Activated CD4-positive, CD25-positive, alpha-beta regulatory T cell treated with anti-CD3 and anti-CD28 coated beads, Interleukin-2, amount 50 U/mL, for 24 hours (primary cell): Measurements from ENCODE around the gene KCNS1.

Experiments
- ATAC-seq, 2 donors: fragments of 150-1000 bp; cut with Tn5 transposase; one replicate each; pipeline ENCODE4 v1.10.0; 2021; ENCODE audit warnings: mild to moderate bottlenecking in 1 of 2, moderate library complexity in 1 of 2

KCNS1 gene

DNA sequence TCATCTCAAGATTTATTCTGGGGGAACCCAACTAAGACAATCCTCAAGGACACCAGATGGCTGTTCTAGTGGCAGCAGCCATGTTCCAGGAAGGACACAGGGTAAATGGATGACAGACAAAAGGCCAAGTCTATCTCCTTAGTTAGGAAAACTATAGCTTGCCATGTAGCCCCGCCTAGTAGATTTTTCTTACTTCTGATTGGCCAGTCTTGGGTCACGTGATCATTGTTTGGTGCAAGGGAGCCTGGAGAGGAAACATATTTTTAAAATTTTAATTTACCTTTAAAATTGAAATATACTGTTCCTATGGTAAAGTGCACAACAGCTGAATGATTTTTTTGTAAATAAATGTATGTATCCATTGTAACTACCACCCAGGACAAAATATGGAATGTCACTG, 4.4 kb upstream of the KCNS1 start:
- ATAC-seq: no peak

DNA sequence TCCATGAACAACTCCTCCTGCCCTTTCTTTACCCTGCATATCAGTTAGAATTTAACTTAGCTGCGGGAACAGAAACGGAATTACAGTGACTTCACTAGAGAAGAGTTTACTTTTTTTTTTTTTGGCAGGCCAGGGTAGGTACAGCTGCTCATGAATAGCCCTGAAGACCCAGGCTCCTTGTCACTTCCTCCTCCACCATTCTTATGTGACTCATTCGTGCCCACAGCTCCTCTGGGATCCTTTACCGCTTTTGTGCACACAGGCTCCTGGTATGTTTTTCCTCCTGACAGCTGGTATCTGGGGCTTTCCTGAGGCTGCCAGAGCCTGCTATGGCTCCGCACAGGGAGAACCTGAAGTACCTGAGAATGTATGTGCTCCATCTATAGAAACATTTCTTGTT, 3.9 kb upstream of the KCNS1 start:
- ATAC-seq: no peak

GRCh38 chr20:45103072-45103471, 2.1 kb upstream of the KCNS1 start:
- ATAC-seq: no peak

GRCh38 chr20:45101333-45101850, 465 bp upstream of the KCNS1 start:
- no peak for ATAC-seq

GRCh38 chr20:45098103-45098773, 2.7 kb downstream of the KCNS1 start:
- ATAC-seq: peak in 1 of 2 donors; percentile 12

DNA sequence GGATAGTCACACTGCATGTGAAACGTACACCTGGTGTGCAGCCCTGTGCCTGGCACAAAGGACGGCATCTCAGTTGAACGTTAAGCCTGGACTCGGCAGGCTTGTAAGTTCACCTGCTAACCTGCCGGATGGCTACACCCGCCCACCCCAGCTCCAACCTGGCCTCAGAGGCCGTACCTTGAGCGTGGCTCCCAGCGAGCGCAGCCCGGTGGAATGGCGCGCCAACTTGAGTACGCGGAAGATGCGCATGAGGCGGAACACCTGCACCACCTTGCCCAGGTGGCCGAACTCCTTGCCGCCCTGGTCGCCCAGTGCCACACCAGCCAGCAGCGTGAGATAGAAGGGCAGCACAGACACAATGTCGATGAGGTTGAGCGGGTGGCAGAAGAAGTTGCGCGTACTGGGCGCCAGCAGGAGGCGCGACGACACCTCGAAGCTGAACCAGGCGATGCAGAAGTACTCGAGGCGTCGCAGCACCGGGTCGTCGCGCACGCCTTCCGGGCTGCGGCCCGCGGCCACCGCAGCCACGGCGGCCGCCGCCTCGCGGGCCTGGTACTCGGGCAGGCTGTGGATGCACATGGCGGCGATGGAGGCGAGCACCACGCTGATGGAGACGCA, 3.3 kb downstream of the KCNS1 start:
- peak; percentile 29 to 41 for ATAC-seq

GRCh38 chr20:45096781-45097180, 4.1 kb downstream of the KCNS1 start:
- no peak for ATAC-seq

DNA sequence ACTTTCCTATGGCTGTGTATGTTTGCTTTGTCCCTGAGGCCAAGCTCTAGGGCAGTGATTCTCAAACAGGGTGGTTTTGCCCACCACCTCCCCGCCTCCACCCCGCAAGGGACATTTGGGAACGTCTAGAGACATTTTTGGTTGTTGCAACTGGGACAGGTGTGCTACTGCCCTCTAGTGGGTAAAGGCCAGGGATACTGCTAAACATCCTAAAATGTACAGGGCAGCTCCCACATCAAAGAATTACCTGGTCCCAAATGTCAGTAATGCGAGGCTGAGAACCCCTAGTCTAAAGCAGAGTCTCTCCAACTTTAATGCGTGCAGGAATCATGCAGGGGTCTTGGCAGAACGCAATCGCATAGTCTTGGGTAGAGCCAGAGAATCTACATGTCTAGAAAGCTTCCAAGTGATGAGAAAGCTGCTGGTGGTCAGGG, 5.1 kb downstream of the KCNS1 start:
- ATAC-seq: peak; percentile 51

DNA sequence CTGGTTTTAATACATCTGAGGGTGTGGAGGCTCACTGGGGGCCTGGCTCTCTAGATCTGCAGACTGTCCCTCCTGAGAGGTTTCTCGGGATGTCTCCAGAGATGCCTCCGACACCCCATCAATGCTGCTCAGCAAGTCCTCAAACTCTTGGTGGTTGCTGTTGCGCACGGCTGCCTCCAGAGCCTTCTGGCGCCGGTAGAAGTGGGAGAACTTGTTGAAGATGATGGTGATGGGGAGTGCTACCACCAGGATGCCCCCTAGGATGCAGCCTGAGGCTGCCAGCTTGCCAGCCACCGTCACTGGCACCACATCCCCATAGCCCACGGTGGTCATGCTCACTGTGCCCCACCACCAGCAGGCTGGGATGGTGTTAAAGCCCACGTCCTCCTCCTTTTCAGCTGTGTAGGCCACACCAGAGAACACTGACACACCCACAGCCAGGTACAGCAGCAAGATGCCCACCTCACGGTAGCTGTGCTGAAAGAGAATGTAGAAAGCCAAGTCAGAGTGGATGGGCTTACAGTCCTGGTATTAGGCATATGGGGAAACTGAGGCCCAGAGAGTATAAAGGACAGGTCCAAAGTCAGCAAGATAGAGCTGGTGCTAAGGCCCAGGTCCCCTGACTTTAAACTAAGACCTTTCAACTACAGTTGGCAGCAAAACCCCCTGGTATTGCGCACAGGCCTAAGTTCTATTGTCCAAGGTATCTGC, 5.9 kb downstream of the KCNS1 start:
- no peak for ATAC-seq

DNA sequence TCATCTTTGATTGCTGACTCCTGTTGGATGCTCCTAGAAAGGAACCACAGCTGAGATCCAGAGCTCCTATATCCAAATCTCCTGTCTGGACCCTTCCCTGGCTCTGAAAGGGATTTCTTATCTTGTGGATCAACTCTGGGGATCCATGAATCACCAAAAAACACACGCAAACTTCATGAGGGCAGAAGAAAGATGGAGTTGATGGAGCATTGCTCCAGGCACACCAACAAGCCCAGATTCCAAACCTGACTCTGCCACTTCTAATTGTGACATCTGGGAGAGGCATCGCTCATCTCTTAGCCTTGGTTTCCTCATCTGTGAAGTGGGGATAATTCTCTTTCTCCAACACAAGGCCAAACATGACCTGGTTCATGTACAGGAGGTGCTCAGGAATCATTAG, 6.7 kb downstream of the KCNS1 start:
- ATAC-seq: no peak

DNA sequence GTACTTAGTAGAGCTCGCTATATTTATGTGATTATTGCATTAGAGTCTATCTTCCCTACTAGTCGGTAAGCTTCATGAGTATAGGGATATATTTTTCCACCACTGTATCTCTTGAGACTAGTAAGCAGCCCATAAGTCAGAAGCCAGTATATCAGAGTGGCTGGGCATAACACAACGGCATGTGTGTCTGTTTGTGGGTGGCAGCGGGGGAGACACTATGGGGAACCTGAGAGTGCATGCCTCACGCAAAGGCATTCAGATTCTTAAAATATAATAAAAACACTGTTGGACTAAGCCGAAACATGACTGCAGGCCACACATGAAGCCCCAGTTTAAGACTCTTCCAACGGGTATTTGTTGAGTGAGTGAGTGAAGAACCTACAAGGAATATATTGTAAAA, 8.0 kb downstream of the KCNS1 start:
- ATAC-seq: no peak

DNA sequence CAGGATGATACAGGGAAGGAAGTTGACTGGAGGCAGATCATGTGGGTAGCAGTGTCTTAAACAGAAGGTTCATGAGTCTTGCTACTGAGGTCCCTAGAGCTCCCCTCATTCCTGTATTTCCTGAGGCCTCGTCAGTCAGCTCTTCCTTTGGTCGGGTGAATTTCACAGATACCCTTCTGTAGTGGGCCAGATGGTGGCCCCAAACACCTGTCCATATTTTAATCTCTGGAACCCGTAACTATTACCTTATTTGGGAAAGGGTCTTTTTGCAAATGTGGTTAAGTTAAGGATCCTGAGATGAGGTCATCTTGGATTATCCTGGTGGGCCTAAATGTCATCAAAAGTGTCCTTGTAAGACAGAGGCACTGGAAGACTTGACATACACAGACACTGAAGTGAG, 9.6 kb downstream of the KCNS1 start:
- no peak for ATAC-seq

- ATAC-seq: no peak
These were observed 10.4 kb downstream of the KCNS1 start for GRCh38 chr20:45090481-45090880.

DNA sequence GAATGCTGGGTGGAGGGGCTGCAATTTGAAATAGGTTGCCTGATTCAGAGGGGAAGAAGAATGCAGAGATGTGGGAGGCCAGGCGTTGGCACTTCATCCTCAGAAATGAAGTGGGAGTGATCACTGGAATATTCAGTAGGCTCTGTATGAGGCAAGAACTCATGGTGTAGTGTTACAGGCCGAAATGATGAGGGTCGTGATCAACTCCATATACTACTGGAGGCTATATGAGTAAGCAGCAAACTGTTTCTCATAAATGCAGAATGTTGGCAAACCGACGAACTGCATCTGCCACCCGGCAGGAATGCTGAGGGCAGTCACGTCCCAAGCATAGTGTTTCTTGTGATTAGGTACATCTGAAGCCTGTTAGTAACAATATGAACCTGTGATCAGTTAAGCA, 12.7 kb downstream of the KCNS1 start:
- no peak for ATAC-seq

DNA sequence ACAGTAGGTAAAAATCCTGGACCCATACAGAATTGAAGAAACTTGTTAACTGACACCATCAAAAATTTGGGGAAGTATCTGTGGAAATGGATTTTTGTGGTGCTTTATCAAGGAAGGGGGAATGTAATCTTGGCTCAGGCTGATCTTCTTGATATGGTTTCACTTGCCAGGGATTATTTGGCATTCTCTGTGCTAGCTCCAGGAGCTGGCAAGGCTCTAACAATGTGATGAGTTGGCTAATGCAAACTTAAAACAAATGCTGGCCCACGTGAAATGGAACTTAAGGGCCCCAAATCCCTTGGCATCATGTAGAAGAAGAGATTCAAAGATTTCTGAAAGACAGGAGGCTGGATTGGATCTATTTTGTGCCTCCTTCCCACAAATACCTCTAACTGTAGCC, 13.1 kb downstream of the KCNS1 start:
- no peak for ATAC-seq

DNA sequence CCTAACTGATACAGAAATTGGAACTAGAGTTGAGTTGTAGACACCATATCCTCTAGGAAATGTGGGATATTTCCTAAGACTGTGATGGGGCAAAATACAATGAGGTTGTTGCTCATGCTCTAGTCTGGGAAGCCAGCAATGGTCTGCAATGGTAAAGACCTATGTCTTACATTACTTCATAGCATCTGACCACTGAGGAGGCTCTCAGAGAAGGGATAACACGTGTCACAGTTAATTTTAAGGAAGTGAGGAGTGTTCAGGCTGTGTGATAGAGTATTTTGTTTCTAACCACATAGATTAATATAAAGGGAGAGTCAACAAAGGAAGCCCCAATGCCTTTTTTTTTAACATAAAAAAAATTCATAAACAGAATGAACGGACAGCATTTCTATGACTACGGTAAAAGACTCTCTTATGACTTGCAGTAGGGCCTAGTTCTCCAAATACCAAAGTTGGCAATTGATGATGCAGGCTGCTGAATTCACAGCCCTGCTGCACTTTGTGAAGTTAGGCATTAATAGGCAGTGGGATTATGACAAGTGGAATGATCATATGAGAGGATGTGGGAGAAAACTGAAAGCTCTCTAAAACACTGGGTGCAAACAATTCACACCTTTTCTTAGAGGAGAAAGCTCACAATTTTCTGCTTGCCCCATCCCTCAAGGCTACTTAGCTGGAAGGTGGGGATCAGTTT, 13.7 kb downstream of the KCNS1 start:
- no peak for ATAC-seq

GRCh38 chr20:45085867-45086266, 15.1 kb downstream of the KCNS1 start:
- no peak for ATAC-seq

- no peak for ATAC-seq
These were observed 15.6 kb downstream of the KCNS1 start for GRCh38 chr20:45085289-45085688.

GRCh38 chr20:45083127-45083526, 17.8 kb downstream of the KCNS1 start:
- ATAC-seq: no peak

- ATAC-seq: no peak
These were observed 18.5 kb downstream of the KCNS1 start for GRCh38 chr20:45082468-45082867.

DNA sequence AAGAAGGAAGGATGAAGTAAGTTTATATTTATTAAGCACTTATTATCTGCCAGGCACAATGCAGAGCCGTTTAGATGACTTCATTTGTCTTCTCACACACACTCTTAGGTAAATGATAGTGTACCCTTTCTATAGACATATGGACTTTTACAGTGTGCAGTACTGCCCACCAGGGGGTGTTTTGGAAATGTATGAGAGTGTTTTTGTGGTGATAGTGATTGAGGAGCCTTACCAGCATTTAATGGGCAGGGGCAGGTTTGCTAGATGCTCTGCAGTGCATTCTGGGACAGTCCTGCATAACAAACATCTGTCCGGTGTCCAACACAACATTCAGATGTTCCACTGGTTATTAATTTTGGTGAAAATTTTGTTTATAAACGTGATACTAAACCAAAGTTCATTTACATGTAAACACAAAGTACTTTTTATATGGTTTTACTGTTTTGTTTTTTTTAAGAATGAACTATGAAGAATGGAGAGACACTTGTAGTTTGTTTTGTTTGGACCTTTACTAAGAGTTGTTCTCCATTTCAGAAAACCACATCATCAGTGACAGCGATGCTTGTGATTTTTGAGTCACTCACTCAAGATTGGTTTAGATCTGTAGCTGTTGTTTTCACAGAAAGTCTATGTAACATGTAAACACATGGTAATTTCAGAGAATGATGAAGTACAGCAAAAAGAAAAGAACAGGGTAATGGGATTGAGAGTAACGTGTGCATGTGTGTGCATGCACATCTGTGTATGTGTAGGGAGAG, 19.9 kb downstream of the KCNS1 start:
- ATAC-seq: no peak

DNA sequence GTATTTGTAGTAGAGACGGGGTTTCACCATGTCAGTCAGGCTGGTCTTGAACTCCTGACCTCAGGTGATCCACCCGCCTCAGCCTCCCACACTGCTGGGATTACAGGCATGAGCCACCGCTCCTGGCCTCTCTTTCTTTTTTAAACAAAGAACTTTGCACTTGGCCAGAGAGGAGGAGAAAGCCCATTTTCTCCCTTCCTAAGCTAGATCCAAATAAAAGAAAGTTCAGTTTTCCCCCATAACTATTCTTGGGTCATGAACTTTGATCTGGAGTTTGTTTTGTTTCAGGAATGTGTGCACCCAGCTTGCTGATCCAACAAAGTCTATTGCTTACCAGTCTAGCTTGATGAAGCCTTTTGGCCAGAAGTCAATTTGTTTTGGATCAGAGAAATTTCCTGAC, 23.4 kb downstream of the KCNS1 start:
- ATAC-seq: no peak

DNA sequence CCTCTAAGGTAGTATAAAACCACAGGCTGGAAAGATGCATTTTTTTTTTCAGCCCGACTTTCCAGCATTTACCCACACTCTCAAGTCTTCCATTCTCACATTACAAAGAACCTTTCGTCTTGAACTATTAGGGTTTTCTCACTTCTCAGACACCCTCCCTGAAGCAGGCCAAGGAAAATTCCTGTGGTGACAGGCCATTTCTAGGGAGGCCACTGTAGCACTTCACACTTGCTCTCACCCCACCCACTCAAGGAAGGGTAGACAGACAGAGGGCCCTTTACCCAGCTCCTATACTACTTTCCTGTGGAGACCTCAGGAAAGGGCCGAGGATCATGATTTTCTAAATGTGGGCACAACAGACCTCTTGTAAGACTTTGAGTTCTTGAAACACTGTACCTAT, 27.7 kb downstream of the KCNS1 start:
- no peak for ATAC-seq
